DOHH2 (cell line): ENCODE results near the gene RAB29.

Source experiments
- CTCF ChIP-seq: fragments of 200-600 bp; sonication (generic); IDR thresholded peaks from one replicate; pipeline ENCODE4 v1.5.1; 2014; ENCODE audit warnings: antibody characterized with exemption, mild to moderate bottlenecking, low read depth, low read length; ENCODE audit not compliant: poor library complexity, severe bottlenecking
- EZH2phosphoT487 ChIP-seq: fragments of 200-600 bp; sonication (generic); IDR thresholded peaks from 2 replicates; pipeline ENCODE4 v1.6.1; 2017; ENCODE audit warnings: borderline replicate concordance, mild to moderate bottlenecking, antibody characterized with exemption, low read length, moderate library complexity, mixed read lengths

GRCh38 chr1:205748403-205749233, 26.7 kb downstream of the RAB29 start:
- TF ChIP-seq CTCF (no peak), EZH2phosphoT487 (no peak)
